Right lobe of liver (tissue), 6 donors: ENCODE measurements around the gene TTC39C. TPM values are rescaled to one million over a fixed set of nuclear protein-coding genes. Genes with fewer than 3 reads are reported as not detected.
A peak's percentile ranks its signal among the peaks of the same experiment; 100 is the strongest.
"Not testable (repeated sequence)": the region's sequence is repeated elsewhere in the genome, so short reads cannot be mapped to it uniquely, and the experiment has no call there.

ENCODE experiments used
- ATAC-seq, 4 donors: fragments of 200-7000 bp; cut with Tn5 transposase; one replicate each; pipeline ENCODE4 v1.9.1; 2020; ENCODE audit warnings: mild to moderate bottlenecking in 4 of 4, moderate library complexity in 4 of 4
- DNase-seq, 3 donors: peaks; one replicate each; pipeline ENCODE4 v3.0.0-alpha.2; 2020
- H3K27ac ChIP-seq, 3 donors: fragments of 200-600 bp; one replicate each; pipeline ENCODE4 v1.8.0; 2022
- H3K27me3 ChIP-seq, 2 donors: fragments of 200-600 bp; one replicate each; pipeline ENCODE4 v1.8.0; 2022
- H3K36me3 ChIP-seq, 4 donors: fragments of 200-600 bp; sonication (generic) in 1 of 4; one replicate each; pipeline versions ENCODE4 v1.5.1 to v1.8.0; 2017 to 2022; ENCODE audit warnings: control low read depth in 1 of 4
- H3K4me1 ChIP-seq, 4 donors: fragments of 200-600 bp; sonication (generic) in 1 of 4; one replicate each; pipeline versions ENCODE4 v1.5.1 to v1.8.0; 2017 to 2022; ENCODE audit warnings: control low read depth in 1 of 4
- H3K4me3 ChIP-seq, 3 donors: fragments of 200-600 bp; one replicate each; pipeline ENCODE4 v1.8.0; 2022
- H3K9me3 ChIP-seq, 4 donors: fragments of 200-600 bp; sonication (generic) in 1 of 4; one replicate each; pipeline versions ENCODE4 v1.5.1 to v1.8.0; 2017 to 2022; ENCODE audit warnings: control low read depth in 1 of 4
- CTCF ChIP-seq, 4 donors: fragments of 200-600 bp in 3 of 4; fragments of 450-650 bp in 1 of 4; IDR thresholded peaks; one replicate each; pipeline versions ENCODE4 v1.5.1 to v1.8.0; 2016 to 2022; ENCODE audit warnings: antibody characterized with exemption in 4 of 4, mild to moderate bottlenecking in 2 of 4
- POLR2A ChIP-seq: fragments of 450-650 bp; IDR thresholded peaks from one replicate; pipeline ENCODE4 v1.6.1; 2017; ENCODE audit warnings: antibody characterized with exemption, mild to moderate bottlenecking
- whole genome bisulfite sequencing: methylation state at CpG from one replicate; pipeline ENCODE4 v1.1.6; 2018; ENCODE audit warnings: low coverage, low lambda C conversion rate; ENCODE audit not compliant: insufficient coverage; ENCODE audit errors: missing lambda C conversion rate; 5-methylcytosine and 5-hydroxymethylcytosine counted together
- intact Hi-C, 2 donors: fragments of 100-400 bp; cut with DNase I; formaldehyde crosslinking; loops; one replicate each; pipeline versions ENCODE4 v1.11.2 to v1.14.1; 2022
- total RNA-seq, 6 experiments: library from RNA; depleted of rRNA in 2 of 6; stranded (reverse); fragments of >200 nt in 2 of 6; fragmentation: NEBNext Ultra II Directional in 3 of 6; extraction: Animal tissue kit (Norgen Biotek cat#: 25700) in 3 of 6; gene quantifications; one replicate each; pipeline versions ENCODE4 v1.1.0 to v1.2.4, GENCODE V29; 2016 to 2023
- donor health status: DM: no; HTN: yes; CAD: no.
- donor health status: DM: no; HTN: no; CAD: no.
- donor health status: DM: no; HTN: no; CAD: no.
- donor health status: DM: no; HTN: yes; CAD: no.
- donor health status: DM: no; HTN: yes; CAD: no.

Gene TTC39C
- total RNA-seq, 6 experiments from 2014 or later, result 61.9 to 167 (median 84.4) TPM

DNA sequence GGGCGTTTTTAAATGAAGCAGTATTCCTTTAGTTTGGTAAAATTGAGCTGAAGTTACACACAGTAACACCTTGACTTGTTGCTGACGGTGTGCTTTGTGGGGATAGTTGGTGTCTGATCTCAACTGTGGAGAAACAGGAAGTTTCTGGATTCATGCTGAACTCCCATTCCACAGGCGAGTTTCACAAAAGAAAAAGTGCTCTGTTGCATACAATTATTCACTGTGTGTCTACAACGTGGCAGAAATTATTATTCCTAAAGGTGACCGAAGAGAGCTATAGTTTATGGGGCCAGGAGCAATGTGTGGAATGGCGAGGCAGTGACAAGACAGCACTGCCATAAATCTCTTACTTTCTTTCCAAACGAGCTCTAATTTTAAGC is 123.8 kb downstream of the TTC39C start:
- Histone ChIP-seq H3K9me3 (no peaks in the 10 kb centered on the region), H3K27me3 (no peaks in the 10 kb centered on the region), H3K36me3 (peaks cover 0 to 1% (median 0%) of the 10 kb centered on the region in 4 donors), H3K27ac (peak overlapping the region in 1 of 3 donors; percentile 82), H3K4me1 (peaks cover 0 to 43% (median 4%) of the 10 kb centered on the region in 4 donors), H3K4me3 (peak overlapping the region; percentile 42 to 59 (median 42))
- ATAC-seq (peak; percentile 10 to 21 (median 14)), DNase-seq (no peak)
- 25% methylated on average over 7 of the region's 7 CpGs for WGBS
- intact Hi-C loops, result no loop called here
- TF ChIP-seq POLR2A (no peak), CTCF (IDR thresholded peaks at IDR 0.05) (no peak)

DNA sequence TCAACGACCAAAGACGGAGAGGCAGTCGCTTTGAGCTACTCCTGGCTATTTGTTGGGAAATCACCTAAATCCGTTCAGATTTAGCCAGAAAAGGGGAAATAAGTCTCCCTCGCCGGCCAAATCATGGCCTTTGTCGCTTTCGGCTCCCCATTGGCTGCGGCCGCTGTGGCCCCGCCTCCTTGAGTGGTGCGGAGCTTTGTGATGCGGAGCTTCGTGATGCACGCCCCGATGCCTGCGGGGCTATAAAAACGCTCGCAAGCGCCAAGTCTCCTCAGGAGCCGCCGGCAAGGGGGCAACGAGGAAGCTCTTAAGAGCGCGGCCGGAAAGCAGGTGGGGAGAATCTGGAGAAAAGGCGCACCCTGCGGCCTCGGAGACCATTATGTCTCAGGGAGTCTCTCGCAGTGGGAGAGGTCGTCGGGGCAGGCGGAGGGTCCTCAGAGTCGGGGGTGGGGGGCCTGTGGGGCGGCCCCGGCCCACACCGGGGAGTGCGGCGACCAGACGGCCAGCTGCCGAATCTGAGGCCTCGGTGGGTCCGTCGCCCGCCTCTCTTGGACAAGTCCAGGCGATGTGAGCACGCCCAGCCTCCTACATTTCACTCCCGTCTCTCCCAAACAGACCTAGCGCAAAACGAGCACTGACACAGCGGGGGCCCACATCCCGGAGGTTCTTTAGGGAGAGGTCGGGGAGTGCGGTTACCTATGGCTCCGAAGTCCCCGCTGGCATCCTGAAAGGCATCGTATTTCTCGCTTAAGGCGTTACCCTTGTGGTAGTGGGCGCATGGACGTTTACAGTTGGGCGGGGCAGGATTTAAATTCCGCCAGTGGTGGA is 124.4 kb downstream of the TTC39C start, which contains the start of gene CABYR:
Gene CABYR, plus strand, starts transcription at position 274 of the 828 bp plus-strand sequence. CDS start 4,053 bp downstream, outside the sequence.
- intact Hi-C loops, result no loop called here
- Histone ChIP-seq H3K27me3 (no peaks in the 10 kb centered on the region), H3K4me1 (peaks cover 0 to 43% (median 4%) of the 10 kb centered on the region in 4 donors), H3K27ac (peak within 1 kb of the TSS in 1 of 3 donors; percentile 82), H3K9me3 (no peaks in the 10 kb centered on the region), H3K4me3 (peak within 1 kb of the TSS; percentile 42 to 59 (median 42)), H3K36me3 (no peaks in the 10 kb centered on the region)
- ATAC-seq, result peak; percentile 76 to 87 (median 84)
- DNase-seq, result peak; percentile 66 to 77 (median 67)
- WGBS, result 4% methylated on average over 15 of the region's 63 CpGs
- TF ChIP-seq CTCF (IDR thresholded peaks at IDR 0.05), result no peak
- peak; percentile 56 for TF ChIP-seq POLR2A

DNA sequence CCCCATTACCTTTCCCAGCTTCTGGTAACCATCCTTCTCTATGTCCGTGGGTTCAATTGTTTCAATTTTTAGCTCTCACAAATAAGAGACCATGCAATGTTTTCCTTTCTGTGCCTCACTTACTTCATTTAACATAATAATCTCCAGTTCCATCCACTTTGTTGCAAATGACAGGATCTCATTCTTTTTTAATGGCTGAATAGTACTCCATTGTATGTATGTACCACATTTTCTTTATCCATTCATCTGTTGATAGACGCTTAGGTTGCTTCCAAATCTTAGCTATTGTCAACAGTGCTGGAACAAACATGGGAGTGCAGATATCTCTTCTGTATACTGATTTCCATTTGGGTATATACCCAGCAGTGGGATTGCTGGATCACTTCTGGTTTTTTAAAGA is 126.1 kb downstream of the TTC39C start:
- 89% methylated on average over 2 of the region's 2 CpGs for WGBS
- Histone ChIP-seq H3K9me3 (no peaks in the 10 kb centered on the region), H3K4me3 (no peak overlapping the region), H3K36me3 (no peaks in the 10 kb centered on the region), H3K4me1 (peaks cover 0 to 30% (median 4%) of the 10 kb centered on the region in 4 donors), H3K27me3 (no peaks in the 10 kb centered on the region), H3K27ac (no peak overlapping the region)
- DNase-seq, result no peak
- TF ChIP-seq POLR2A (no peak), CTCF (IDR thresholded peaks at IDR 0.05) (no peak)
- ATAC-seq, result no peak
- intact Hi-C loops, result no loop called here

DNA sequence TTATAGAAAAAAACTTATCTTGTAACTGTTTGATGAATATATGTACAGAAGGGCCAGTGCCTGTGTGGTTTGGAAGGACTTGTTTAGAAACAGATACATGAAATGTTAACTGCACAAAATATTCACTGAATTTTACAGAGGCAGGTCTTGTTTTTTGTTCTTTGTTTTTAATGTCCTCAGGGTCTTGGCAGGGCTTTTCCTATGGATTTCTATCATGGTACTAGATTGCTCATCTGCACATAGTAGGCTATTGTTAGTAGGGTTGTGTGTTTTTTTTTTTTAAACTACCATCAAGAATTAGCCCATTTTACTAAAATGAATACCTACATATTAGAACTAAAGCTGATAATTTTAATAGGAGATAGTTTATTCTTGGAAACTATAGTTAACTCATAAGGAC is 127.8 kb downstream of the TTC39C start:
- TF ChIP-seq CTCF (IDR thresholded peaks at IDR 0.05) (no peak), POLR2A (no peak)
- peaks cover 0 to 13% (median 1%) of the 10 kb centered on the region in 4 donors for H3K4me1 ChIP-seq

DNA sequence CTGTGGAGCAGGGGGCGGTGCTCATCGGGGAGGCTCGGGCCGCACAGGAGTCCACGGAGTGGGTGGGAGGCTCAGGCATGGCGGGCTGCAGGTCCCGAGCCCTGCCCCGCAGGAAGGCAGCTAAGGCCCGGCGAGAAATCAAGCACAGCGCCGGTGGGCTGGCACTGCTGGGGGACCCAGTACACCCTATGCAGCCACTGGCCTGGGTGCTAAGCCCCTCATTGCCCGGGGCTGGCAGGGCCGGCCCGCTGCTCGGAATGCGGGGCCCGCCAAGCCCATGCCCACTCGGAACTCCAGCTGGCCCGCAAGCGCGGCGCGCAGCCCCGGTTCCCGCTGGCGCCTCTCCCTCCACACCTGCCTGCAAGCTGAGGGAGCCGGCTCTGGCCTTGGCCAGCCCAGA is 135.0 kb downstream of the TTC39C start:
- DNase-seq, H3K4me1 ChIP-seq, H3K4me3 ChIP-seq, intact Hi-C loops, ATAC-seq, H3K9me3 ChIP-seq, H3K27ac ChIP-seq, H3K27me3 ChIP-seq, H3K36me3 ChIP-seq: not testable (repeated sequence)
- WGBS, result no CpG with 5 or more reads among the region's 28 CpGs

More for the DNA sequence above, 127.8 kb downstream of the TTC39C start:
- Histone ChIP-seq H3K4me3 (no peak overlapping the region), H3K27me3 (no peaks in the 10 kb centered on the region), H3K9me3 (no peaks in the 10 kb centered on the region), H3K27ac (no peak overlapping the region), H3K36me3 (no peaks in the 10 kb centered on the region)
- intact Hi-C loops, result no loop called here
- no peak for ATAC-seq
- DNase-seq, result no peak
